Ovary (tissue), 9 donors: ENCODE data around the gene NEDD4L. TPM values are rescaled to one million over a fixed set of nuclear protein-coding genes. Genes with fewer than 3 reads are reported as not detected.

Source experiments
- DNase-seq, 5 donors: peaks; one replicate each; pipeline ENCODE4 v3.0.0-alpha.2; 2019 to 2020
- H3K27ac ChIP-seq, 2 donors: fragments of 200-600 bp; one replicate each; pipeline versions ENCODE4 v1.5.1 to v1.8.0; 2019 to 2022
- H3K27me3 ChIP-seq: fragments of 200-600 bp; one replicate; pipeline ENCODE4 v1.8.0; 2022
- H3K36me3 ChIP-seq: fragments of 200-600 bp; sonication (generic); one replicate; pipeline ENCODE4 v1.5.1; 2019
- H3K4me1 ChIP-seq: one replicate; pipeline ENCODE4 v1.8.1; 2013; ENCODE audit warnings: mild to moderate bottlenecking, moderate library complexity; ENCODE audit not compliant: insufficient read depth
- H3K4me3 ChIP-seq: fragments of 200-600 bp; sonication (generic); one replicate; pipeline ENCODE4 v1.5.1; 2017
- H3K9me3 ChIP-seq, 2 donors: fragments of 200-600 bp in 1 of 2; sonication (generic) in 1 of 2; one replicate each; pipeline versions ENCODE4 v1.5.1 to v1.8.1; 2013 to 2019; ENCODE audit warnings: mild to moderate bottlenecking in 1 of 2, moderate library complexity in 1 of 2
- CTCF ChIP-seq, 3 donors: fragments of 450-650 bp in 2 of 3; fragments of 200-600 bp in 1 of 3; IDR thresholded peaks; one replicate each; pipeline versions ENCODE4 v1.5.1 to v1.8.0; 2016 to 2022; ENCODE audit warnings: antibody characterized with exemption in 3 of 3, mild to moderate bottlenecking in 1 of 3
- EP300 ChIP-seq: sonication (generic); formaldehyde crosslinking; IDR thresholded peaks from one replicate; pipeline ENCODE4 v1.6.1; 2017; ENCODE audit warnings: antibody characterized with exemption
- POLR2A ChIP-seq: fragments of 450-650 bp; IDR thresholded peaks from one replicate; pipeline ENCODE4 v1.6.1; 2017; ENCODE audit warnings: antibody characterized with exemption, mild to moderate bottlenecking, moderate library complexity
- WGBS, 3 donors: extraction: QIAGEN DNeasy Blood & Tissue Kit in 1 of 3; methylation state at CpG; one replicate each; pipeline versions ENCODE4 v1.1.5 to v1.1.7; 2013 to 2017; 5-methylcytosine and 5-hydroxymethylcytosine counted together
- intact Hi-C, 4 donors: fragments of 100-400 bp; cut with DNase I; formaldehyde crosslinking; loops; one replicate each; pipeline versions ENCODE4 v1.11.0 to v1.15.1; 2022 to 2023
- polyA plus RNA-seq, 2 donors: library from polyadenylated mRNA; stranded (reverse); fragments of 200-250 nt in 1 of 2; fragments of 350-450 nt in 1 of 2; fragmentation: Illumina TruSeq in 1 of 2; extraction: RNeasy Lipid Tissue Mini Kit (QIAGEN cat#74804) in 1 of 2; gene quantifications; one replicate each; pipeline ENCODE4 v1.2.3, GENCODE V29; 2013 to 2014
- total RNA-seq, 7 donors: library from RNA; depleted of rRNA in 2 of 7; stranded (reverse); fragments of >200 nt in 2 of 7; fragmentation: NEBNext Ultra II Directional in 3 of 7; extraction: Animal tissue kit (Norgen Biotek cat#: 25700) in 3 of 7; gene quantifications; one replicate each; pipeline versions ENCODE4 v1.1.0 to v1.2.4, GENCODE V29; 2016 to 2023
- donor health status: DM: no; HTN: no; CAD: no; lungs with moderate emphysema.
- donor health status: DM: no; HTN: no; CAD: no.
- donor health status: Bipolar disorder and iron deficiency.
- donor health status: DM: yes; HTN: yes; CAD: no.
- donor health status: DM: no; HTN: no; CAD: no.
- donor health status: DM: yes; HTN: yes; CAD: no.

Gene NEDD4L
- total and polyA plus RNA-seq, 9 donors = 11.0 to 75.2 (median 18.2) TPM

GRCh38 chr18:58025205-58025604 lies 18.8 kb upstream of the NEDD4L start:
- intact Hi-C loops = no loop called here
- H3K27ac ChIP-seq = no peak overlapping the region
- no peak for DNase-seq
- TF ChIP-seq POLR2A (no peak), EP300 (no peak), CTCF (IDR thresholded peaks at IDR 0.05) (no peak)
- H3K4me1 ChIP-seq = no peaks in the 10 kb centered on the region
- H3K4me3 ChIP-seq = no peak overlapping the region
- no peaks in the 10 kb centered on the region for H3K27me3 ChIP-seq
- WGBS, 3 donors = 93 to 96% (median 96%) methylated on average over 7 of the region's 7 CpGs
- H3K9me3 ChIP-seq = no peaks in the 10 kb centered on the region
- no peaks in the 10 kb centered on the region for H3K36me3 ChIP-seq

- Histone ChIP-seq H3K4me1 (no peaks in the 10 kb centered on the region), H3K27ac (no peak overlapping the region), H3K27me3 (no peaks in the 10 kb centered on the region), H3K9me3 (no peaks in the 10 kb centered on the region), H3K36me3 (no peaks in the 10 kb centered on the region), H3K4me3 (no peak overlapping the region)
- WGBS, 3 donors = 77 to 80% (median 79%) methylated on average over 2 of the region's 2 CpGs
- intact Hi-C loops = no loop called here
- DNase-seq = no peak
- TF ChIP-seq EP300 = no peak
These were observed 18.3 kb upstream of the NEDD4L start for GRCh38 chr18:58025733-58026132.

GRCh38 chr18:58026395-58026794 lies 17.6 kb upstream of the NEDD4L start:
- intact Hi-C loops = no loop called here
- no peak overlapping the region for H3K27ac ChIP-seq
- no peak for TF ChIP-seq EP300
- no peak for TF ChIP-seq CTCF (IDR thresholded peaks at IDR 0.05)
- TF ChIP-seq POLR2A = no peak
- H3K4me3 ChIP-seq = no peak overlapping the region
- no peaks in the 10 kb centered on the region for H3K27me3 ChIP-seq
- WGBS, 3 donors = 85 to 94% (median 93%) methylated on average over 3 of the region's 3 CpGs
- H3K36me3 ChIP-seq = no peaks in the 10 kb centered on the region
- DNase-seq = no peak
- no peaks in the 10 kb centered on the region for H3K9me3 ChIP-seq
- H3K4me1 ChIP-seq = no peaks in the 10 kb centered on the region

GRCh38 chr18:58026857-58027256 lies 17.2 kb upstream of the NEDD4L start:
- H3K27me3 ChIP-seq = no peaks in the 10 kb centered on the region
- intact Hi-C loops = no loop called here
- H3K4me1 ChIP-seq = no peaks in the 10 kb centered on the region
- H3K4me3 ChIP-seq = no peak overlapping the region
- TF ChIP-seq CTCF (IDR thresholded peaks at IDR 0.05) (no peak), POLR2A (no peak), EP300 (no peak)
- H3K9me3 ChIP-seq = no peaks in the 10 kb centered on the region
- WGBS, 3 donors = 50 to 76% (median 50%) methylated on average over 2 of the region's 2 CpGs
- DNase-seq = no peak
- H3K27ac ChIP-seq = no peak overlapping the region
- H3K36me3 ChIP-seq = no peaks in the 10 kb centered on the region

- Histone ChIP-seq H3K36me3 (no peaks in the 10 kb centered on the region), H3K27me3 (no peaks in the 10 kb centered on the region), H3K9me3 (no peaks in the 10 kb centered on the region), H3K27ac (no peak overlapping the region), H3K4me3 (no peak overlapping the region), H3K4me1 (no peaks in the 10 kb centered on the region)
- intact Hi-C loops = no loop called here
- DNase-seq = no peak
- no peak for TF ChIP-seq POLR2A
- TF ChIP-seq CTCF (IDR thresholded peaks at IDR 0.05) = no peak
- no peak for TF ChIP-seq EP300
- WGBS, 3 donors = 42 to 63% (median 49%) methylated on average over 3 of the region's 3 CpGs
These were observed 16.7 kb upstream of the NEDD4L start for GRCh38 chr18:58027341-58027740.
